ENCODE measurements around the gene DEFB132.

GRCh38 chr20:259981-260380 is 2.5 kb downstream of the DEFB132 start:
- TF ChIP-seq CTCF (IDR thresholded peaks at IDR 0.05) (no peak), EZH2 (IDR thresholded peaks at IDR 0.05; ENCODE audit: borderline replicate concordance, insufficient read depth, low read depth, low read length, poor library complexity, severe bottlenecking) (no peak)
